Endothelial cell (in vitro differentiated cells): Measurements from ENCODE around the gene ANKS1B. TPM values are rescaled to one million over a fixed set of nuclear protein-coding genes. Genes with fewer than 3 reads are reported as not detected.

Experiments
- DNase-seq: peaks from one replicate; pipeline ENCODE4 v3.0.0; 2021; ENCODE audit warnings: low spot score
- H3K27ac Mint-ChIP-seq: one replicate; pipeline ENCODE4 v1.8.0; 2021; ENCODE audit warnings: mixed read lengths, inconsistent platforms; ENCODE audit not compliant: unreplicated experiment
- H3K27me3 Mint-ChIP-seq: one replicate; pipeline ENCODE4 v1.8.0; 2021; ENCODE audit warnings: mild to moderate bottlenecking, moderate library complexity, mixed read lengths, inconsistent platforms; ENCODE audit not compliant: unreplicated experiment
- H3K36me3 Mint-ChIP-seq: one replicate; pipeline ENCODE4 v1.8.0; 2021; ENCODE audit warnings: mild to moderate bottlenecking, low read depth, mixed read lengths, inconsistent platforms; ENCODE audit not compliant: unreplicated experiment
- H3K4me1 Mint-ChIP-seq: one replicate; pipeline ENCODE4 v1.8.0; 2021; ENCODE audit warnings: mild to moderate bottlenecking, mixed read lengths, inconsistent platforms; ENCODE audit not compliant: unreplicated experiment
- H3K4me3 Mint-ChIP-seq: one replicate; pipeline ENCODE4 v1.8.0; 2021; ENCODE audit warnings: mild to moderate bottlenecking, mixed read lengths, inconsistent platforms; ENCODE audit not compliant: unreplicated experiment
- H3K9me3 Mint-ChIP-seq: one replicate; pipeline ENCODE4 v1.8.0; 2021; ENCODE audit warnings: mixed read lengths, inconsistent platforms; ENCODE audit not compliant: unreplicated experiment
- total RNA-seq: library from RNA; stranded (reverse); fragmentation: NEBNext Ultra II Directional; extraction: Animal tissue kit (Norgen Biotek cat#: 25700); gene quantifications from one replicate; pipeline ENCODE4 v1.2.1, GENCODE V29; 2021; ENCODE audit not compliant: unreplicated experiment
- TF ChIP-seq, protein P1 (sequence below): fragments of 200-600 bp; sonication (generic); IDR thresholded peaks from one replicate; pipeline ENCODE4 v1.5.0; 2021; ENCODE audit warnings: antibody characterized with exemption; ENCODE audit not compliant: unreplicated experiment

ANKS1B gene
- total RNA-seq, 1 donor from 2014 or later, result 2.6 TPM

DNA sequence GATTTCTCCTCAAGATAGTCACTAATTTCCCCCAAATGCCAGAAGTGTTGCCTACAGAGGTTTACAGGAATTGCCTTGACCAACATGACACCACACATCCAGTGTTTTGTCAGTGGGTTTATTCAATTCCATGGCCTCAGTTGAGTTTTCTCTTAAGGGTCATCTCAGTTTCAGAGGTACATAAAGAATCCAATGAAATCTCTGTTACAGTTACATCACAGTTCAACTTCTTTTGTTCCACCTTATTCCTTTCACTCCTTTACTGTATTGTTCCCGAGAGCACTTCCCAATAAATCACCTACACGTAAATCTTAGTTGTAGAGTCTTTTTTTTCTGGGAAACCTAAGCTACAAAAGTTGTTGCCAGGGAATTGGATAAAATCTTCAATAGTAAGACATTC is 410.8 kb downstream of the ANKS1B start:
- H3K4me1 Mint-ChIP-seq, result no peaks in the 10 kb centered on the region
- no peak overlapping the region for H3K27ac Mint-ChIP-seq
- H3K9me3 Mint-ChIP-seq, result no peaks in the 10 kb centered on the region
- H3K27me3 Mint-ChIP-seq, result peaks cover 2% of the 10 kb centered on the region
- no peaks in the 10 kb centered on the region for H3K36me3 Mint-ChIP-seq
- no peak overlapping the region for H3K4me3 Mint-ChIP-seq
- no peak for DNase-seq
- TF ChIP-seq, protein P1, sequence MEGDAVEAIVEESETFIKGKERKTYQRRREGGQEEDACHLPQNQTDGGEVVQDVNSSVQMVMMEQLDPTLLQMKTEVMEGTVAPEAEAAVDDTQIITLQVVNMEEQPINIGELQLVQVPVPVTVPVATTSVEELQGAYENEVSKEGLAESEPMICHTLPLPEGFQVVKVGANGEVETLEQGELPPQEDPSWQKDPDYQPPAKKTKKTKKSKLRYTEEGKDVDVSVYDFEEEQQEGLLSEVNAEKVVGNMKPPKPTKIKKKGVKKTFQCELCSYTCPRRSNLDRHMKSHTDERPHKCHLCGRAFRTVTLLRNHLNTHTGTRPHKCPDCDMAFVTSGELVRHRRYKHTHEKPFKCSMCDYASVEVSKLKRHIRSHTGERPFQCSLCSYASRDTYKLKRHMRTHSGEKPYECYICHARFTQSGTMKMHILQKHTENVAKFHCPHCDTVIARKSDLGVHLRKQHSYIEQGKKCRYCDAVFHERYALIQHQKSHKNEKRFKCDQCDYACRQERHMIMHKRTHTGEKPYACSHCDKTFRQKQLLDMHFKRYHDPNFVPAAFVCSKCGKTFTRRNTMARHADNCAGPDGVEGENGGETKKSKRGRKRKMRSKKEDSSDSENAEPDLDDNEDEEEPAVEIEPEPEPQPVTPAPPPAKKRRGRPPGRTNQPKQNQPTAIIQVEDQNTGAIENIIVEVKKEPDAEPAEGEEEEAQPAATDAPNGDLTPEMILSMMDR, result no peak

DNA sequence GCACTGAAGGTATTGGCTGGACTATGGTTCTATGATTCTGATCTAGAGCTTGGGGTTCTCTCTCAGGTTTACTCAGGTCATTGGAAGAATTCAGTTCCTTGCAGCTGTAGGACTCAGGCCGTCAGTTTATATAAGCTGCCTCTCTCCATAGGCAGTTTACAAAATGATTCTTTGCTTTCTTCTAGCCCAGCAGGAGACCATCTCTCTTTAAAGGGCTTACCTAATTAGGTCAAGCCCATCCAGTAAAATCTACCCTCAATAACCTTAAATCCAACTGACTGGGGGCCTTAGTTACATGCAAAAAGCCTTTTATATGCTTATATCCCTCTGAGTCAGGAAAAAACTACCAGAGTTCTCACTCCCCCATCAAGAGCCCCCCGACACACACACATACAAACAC is 417.7 kb downstream of the ANKS1B start:
- no peaks in the 10 kb centered on the region for H3K9me3 Mint-ChIP-seq

DNA sequence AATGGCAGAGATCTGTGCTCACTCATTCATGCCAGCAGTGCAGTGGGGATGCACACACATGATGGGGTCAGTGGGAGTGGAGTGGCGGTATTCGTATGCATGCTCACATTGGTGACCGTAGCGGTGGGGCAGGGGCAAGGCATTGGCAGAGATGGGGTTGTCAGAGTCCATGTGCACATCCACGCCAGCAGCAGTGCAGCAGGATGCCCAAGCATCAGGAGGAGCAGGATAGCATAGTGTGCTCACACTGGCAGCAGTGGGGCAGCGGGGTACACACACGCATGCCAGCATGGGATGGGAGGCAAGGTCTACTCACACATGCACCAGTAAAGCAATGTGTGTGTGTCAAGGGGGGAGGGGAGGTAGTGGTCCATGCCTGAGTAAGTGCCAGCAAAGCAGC is 426.6 kb downstream of the ANKS1B start:
- Mint-ChIP-seq H3K27ac (no peak overlapping the region), H3K9me3 (no peaks in the 10 kb centered on the region), H3K4me3 (no peak overlapping the region), H3K4me1 (no peaks in the 10 kb centered on the region), H3K27me3 (peaks cover 3% of the 10 kb centered on the region), H3K36me3 (no peaks in the 10 kb centered on the region)
- TF ChIP-seq, protein P1, result no peak
- DNase-seq, result no peak

More for the DNA sequence above, 417.7 kb downstream of the ANKS1B start:
- no peak for DNase-seq
- Mint-ChIP-seq H3K36me3 (no peaks in the 10 kb centered on the region), H3K4me1 (no peaks in the 10 kb centered on the region), H3K4me3 (no peak overlapping the region), H3K27ac (no peak overlapping the region), H3K27me3 (no peaks in the 10 kb centered on the region)
- TF ChIP-seq, protein P1, result no peak

DNA sequence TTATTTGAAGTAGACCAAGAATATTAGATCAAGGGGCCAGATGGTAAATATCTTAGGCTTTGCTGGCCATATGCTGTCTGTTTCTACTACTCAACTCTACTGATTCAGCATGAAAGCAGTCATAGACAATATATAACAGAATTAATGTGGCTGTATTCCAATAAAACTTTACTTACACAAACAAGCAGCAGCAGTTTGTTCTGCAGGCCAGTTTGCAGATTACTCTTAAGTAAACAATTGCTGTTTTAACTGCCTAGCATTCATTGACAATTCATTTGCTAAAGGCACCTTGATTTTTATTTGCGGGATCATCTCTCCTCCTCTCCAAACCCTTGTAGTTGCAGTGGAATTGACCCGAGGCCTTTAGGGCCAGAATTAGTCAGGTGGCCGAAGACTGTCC is 431.3 kb downstream of the ANKS1B start:
- peaks cover 4% of the 10 kb centered on the region for H3K4me1 Mint-ChIP-seq
- TF ChIP-seq, protein P1, result no peak
- no peak overlapping the region for H3K27ac Mint-ChIP-seq
- no peaks in the 10 kb centered on the region for H3K36me3 Mint-ChIP-seq
- H3K9me3 Mint-ChIP-seq, result no peaks in the 10 kb centered on the region
- DNase-seq, result no peak
- peaks cover 3% of the 10 kb centered on the region for H3K27me3 Mint-ChIP-seq
- no peak overlapping the region for H3K4me3 Mint-ChIP-seq

DNA sequence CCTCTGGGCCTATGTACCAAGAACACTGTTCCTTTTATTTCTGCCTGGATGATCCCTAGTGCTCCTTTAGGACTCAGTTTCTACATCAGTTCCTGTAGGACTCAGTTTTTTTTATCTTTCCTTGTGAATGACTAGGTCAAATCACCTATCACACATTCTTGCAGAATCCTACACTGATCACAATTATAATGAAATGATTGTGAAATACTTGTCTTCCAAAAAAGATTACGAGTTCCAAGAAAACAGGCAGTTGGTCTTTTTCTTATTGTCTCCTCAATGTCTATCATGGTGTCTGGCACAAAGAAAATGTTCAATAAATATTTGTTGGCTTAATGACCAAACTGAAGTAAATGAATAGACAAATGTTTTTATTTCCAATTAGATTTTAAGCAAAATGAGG is 432.7 kb downstream of the ANKS1B start:
- peaks cover 4% of the 10 kb centered on the region for H3K4me1 Mint-ChIP-seq
- no peak overlapping the region for H3K4me3 Mint-ChIP-seq
- no peaks in the 10 kb centered on the region for H3K9me3 Mint-ChIP-seq
- DNase-seq, result no peak
- H3K27ac Mint-ChIP-seq, result no peak overlapping the region
- H3K36me3 Mint-ChIP-seq, result no peaks in the 10 kb centered on the region
- H3K27me3 Mint-ChIP-seq, result peaks cover 3% of the 10 kb centered on the region
- TF ChIP-seq, protein P1, result no peak
